ENCODE measurements around the gene CENPN. TPM values are rescaled to one million over a fixed set of nuclear protein-coding genes. Genes with fewer than 3 reads are reported as not detected.

Gene CENPN
- total RNA-seq, 6 experiments from 2014 or later: 6.6 to 11.4 (median 7.9) TPM

DNA sequence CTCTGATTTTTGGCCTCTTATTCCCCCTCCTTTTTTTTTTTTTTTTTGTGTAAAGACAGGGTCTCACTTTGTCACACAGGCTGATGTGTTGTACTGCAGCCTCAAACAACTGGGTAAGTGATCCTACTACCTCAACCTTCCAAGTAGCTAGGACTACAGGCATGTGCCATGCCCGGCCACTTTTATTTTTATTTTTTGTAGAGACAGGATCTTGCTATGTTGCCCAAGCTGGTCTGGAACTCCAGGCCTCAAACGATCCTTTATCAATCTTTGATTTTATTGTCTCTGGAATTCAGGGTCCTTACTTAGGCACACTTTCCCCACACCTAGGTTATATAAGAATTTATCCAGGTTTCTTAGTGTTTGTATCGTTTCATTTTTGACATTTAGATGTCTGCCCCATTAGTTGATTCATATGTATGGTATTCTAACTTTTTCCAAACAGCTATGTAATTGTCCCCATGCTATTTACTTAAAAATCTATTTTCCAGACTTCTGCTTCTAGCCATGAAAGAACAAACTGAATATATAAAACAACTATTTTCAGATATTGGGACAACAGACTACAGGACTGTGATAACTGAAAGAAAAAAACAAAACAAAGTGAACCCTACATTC, 14.2 kb upstream of the CENPN start:
- Histone ChIP-seq H3K27ac (peak overlapping the region in 2 of 3 donors; percentile 76 to 91), H3K27me3 (no peaks in the 10 kb centered on the region), H3K4me1 (peaks cover 0 to 55% (median 16%) of the 10 kb centered on the region in 4 donors), H3K36me3 (no peaks in the 10 kb centered on the region), H3K4me3 (no peak overlapping the region), H3K9me3 (no peaks in the 10 kb centered on the region)
- no peak for TF ChIP-seq POLR2A (IDR thresholded peaks at IDR 0.05)
- TF ChIP-seq, protein P1, sequence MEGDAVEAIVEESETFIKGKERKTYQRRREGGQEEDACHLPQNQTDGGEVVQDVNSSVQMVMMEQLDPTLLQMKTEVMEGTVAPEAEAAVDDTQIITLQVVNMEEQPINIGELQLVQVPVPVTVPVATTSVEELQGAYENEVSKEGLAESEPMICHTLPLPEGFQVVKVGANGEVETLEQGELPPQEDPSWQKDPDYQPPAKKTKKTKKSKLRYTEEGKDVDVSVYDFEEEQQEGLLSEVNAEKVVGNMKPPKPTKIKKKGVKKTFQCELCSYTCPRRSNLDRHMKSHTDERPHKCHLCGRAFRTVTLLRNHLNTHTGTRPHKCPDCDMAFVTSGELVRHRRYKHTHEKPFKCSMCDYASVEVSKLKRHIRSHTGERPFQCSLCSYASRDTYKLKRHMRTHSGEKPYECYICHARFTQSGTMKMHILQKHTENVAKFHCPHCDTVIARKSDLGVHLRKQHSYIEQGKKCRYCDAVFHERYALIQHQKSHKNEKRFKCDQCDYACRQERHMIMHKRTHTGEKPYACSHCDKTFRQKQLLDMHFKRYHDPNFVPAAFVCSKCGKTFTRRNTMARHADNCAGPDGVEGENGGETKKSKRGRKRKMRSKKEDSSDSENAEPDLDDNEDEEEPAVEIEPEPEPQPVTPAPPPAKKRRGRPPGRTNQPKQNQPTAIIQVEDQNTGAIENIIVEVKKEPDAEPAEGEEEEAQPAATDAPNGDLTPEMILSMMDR (IDR thresholded peaks at IDR 0.05): no peak
- ATAC-seq: no peak
- DNase-seq: no peak
- intact Hi-C loops (cut with DNase I): no loop called here
- 13% methylated on average over 3 of the region's 3 CpGs for WGBS (ENCODE audit: insufficient coverage, low coverage, low lambda C conversion rate, missing lambda C conversion rate)

DNA sequence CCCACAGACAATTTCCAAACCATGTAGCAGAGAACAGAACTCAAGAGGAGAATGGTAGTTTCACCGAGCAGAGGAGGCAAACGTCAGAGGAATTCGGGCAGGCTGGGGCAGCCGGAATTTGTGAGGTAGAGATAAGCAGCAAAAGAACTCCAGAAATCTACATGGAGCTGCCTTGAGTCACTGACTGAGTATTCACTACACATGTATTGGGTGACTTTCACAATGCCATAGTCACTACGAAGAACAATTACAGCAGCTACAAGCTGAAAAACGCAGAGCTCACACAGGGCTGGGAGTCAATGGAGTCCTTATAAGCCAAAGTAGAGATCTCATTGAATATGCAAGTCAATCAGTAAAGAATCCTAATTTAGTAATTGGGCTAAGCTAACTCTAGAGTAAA, 13.7 kb upstream of the CENPN start:
- Histone ChIP-seq H3K4me1 (peaks cover 0 to 50% (median 14%) of the 10 kb centered on the region in 4 donors), H3K36me3 (no peaks in the 10 kb centered on the region), H3K27me3 (no peaks in the 10 kb centered on the region), H3K4me3 (no peak overlapping the region), H3K9me3 (no peaks in the 10 kb centered on the region), H3K27ac (peak overlapping the region in 2 of 3 donors; percentile 76 to 91)
- DNase-seq (no peak), ATAC-seq (peak in 3 of 4 donors; percentile 9 to 35 (median 21))
- WGBS (ENCODE audit: insufficient coverage, low coverage, low lambda C conversion rate, missing lambda C conversion rate): 7% methylated on average over 6 of the region's 6 CpGs
- TF ChIP-seq, protein P1 (IDR thresholded peaks at IDR 0.05): no peak
- TF ChIP-seq POLR2A (IDR thresholded peaks at IDR 0.05): no peak
- intact Hi-C loops (cut with DNase I): no loop called here

DNA sequence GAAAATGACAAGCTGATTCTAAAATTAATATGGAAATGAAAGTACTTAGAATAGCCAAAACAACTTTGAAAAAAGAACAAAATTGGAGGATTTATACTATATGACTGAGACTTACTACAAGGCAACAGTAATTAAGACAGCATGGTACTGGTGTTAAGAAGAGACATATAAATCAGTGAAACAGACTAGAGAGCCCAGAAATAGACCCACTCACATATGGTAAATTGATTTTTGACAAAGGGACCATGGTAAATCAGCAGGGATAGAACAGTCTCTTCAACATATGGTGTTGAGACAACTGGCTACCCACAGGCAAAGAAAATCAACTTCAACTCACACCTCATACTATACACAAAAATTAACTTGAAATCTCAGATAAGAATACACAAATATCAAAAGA, 13.2 kb upstream of the CENPN start:
- Histone ChIP-seq H3K27ac (peak overlapping the region in 2 of 3 donors; percentile 76 to 91), H3K27me3 (no peaks in the 10 kb centered on the region), H3K9me3 (no peaks in the 10 kb centered on the region), H3K36me3 (no peaks in the 10 kb centered on the region), H3K4me1 (peaks cover 0 to 44% (median 11%) of the 10 kb centered on the region in 4 donors), H3K4me3 (no peak overlapping the region)
- intact Hi-C loops (cut with DNase I): no loop called here
- no peak for TF ChIP-seq POLR2A (IDR thresholded peaks at IDR 0.05)
- TF ChIP-seq, protein P1 (IDR thresholded peaks at IDR 0.05): no peak
- DNase-seq: no peak
- no peak for ATAC-seq

DNA sequence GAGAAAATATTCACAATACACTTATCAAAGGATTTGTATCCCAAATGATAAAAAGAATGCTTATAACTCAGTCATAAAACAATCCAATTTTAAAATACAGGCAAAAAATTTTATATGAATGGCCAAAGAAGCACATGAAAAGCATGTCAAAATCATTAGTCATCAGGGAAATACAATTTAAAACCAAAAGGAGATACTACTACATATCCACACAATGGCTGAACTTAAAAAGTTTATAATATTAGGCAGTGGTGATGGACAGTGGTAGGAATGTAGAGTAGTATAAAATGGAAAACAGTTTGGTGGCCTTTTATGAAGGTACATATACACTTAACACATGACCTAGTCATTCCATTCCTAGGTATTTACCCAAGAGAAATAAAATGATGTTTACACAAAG, 12.6 kb upstream of the CENPN start:
- ATAC-seq: no peak
- Histone ChIP-seq H3K27ac (peak overlapping the region in 1 of 3 donors; percentile 76), H3K4me1 (peaks cover 0 to 38% (median 8%) of the 10 kb centered on the region in 4 donors)

More for the DNA sequence above, 12.6 kb upstream of the CENPN start:
- H3K9me3 ChIP-seq: no peaks in the 10 kb centered on the region
- H3K4me3 ChIP-seq: no peak overlapping the region
- H3K36me3 ChIP-seq: no peaks in the 10 kb centered on the region
- TF ChIP-seq, protein P1 (IDR thresholded peaks at IDR 0.05): no peak
- no peak for TF ChIP-seq POLR2A (IDR thresholded peaks at IDR 0.05)
- H3K27me3 ChIP-seq: no peaks in the 10 kb centered on the region
- DNase-seq: no peak
- intact Hi-C loops (cut with DNase I): no loop called here
